ENCODE results near the gene HAPSTR1.

DNA sequence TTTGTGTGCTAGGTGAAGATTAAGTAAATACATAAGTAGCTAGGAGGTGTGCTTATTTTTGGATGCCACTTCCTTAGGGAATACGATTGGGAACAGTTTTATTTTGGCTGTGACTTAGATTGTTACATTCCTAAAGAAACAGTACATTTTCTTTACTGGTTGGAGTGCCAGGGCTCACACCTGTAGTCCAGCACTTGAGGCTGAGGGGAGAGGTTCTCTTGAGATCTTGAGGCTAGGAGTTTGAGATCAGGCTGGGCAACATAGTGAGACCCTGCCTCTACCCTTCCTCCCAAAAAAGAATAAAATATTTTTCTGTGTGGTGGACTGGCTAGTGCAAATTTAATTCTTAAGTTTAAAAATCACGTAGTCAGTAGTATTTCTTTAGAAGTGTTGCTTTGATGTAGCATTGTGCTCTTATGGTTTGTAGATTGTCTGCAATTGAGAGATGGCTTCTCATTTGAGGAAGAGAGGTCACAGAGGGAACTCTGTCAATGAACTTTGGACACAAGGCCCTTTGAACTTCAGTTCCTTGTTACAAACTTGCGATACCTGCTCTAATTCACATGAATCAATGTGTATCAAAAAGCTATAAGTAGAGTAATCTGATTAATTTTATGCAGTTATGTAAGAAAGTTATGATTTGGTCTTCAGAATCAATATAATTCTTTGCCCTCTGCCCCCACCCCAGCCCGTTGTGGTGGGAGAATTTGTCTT lies 7.1 kb downstream of the HAPSTR1 start:
- TF ChIP-seq POLR2A (IDR thresholded peaks at IDR 0.05; ENCODE audit: low read depth, low read length) (no peak), POLR2AphosphoS5 (IDR thresholded peaks at IDR 0.05; ENCODE audit: low read depth, low read length) (peak; percentile 46; the same call in 1 of the 2 replicates)

Data from GM12892 (cell line).